MM.1S (cell line): Measurements from ENCODE around the gene SHC2.

ENCODE experiments used
- EZH2 ChIP-seq: fragments of 300-600 bp; sonication (generic); optimal IDR thresholded peaks from 2 replicates; pipeline ENCODE3; 2017; ENCODE audit warnings: low read depth, mild to moderate bottlenecking, antibody characterized with exemption, low read length, mixed read lengths
- EZH2phosphoT487 ChIP-seq: fragments of 300-600 bp; sonication (generic); IDR thresholded peaks from 2 replicates; pipeline ENCODE4 v1.6.1; 2018; ENCODE audit warnings: antibody characterized with exemption, low read length
- TF ChIP-seq, protein P1 (sequence below): fragments of 300-600 bp; sonication (generic); IDR thresholded peaks from 2 replicates; pipeline ENCODE4 v1.5.1; 2016; ENCODE audit warnings: antibody characterized with exemption, low read length, mixed read lengths

DNA sequence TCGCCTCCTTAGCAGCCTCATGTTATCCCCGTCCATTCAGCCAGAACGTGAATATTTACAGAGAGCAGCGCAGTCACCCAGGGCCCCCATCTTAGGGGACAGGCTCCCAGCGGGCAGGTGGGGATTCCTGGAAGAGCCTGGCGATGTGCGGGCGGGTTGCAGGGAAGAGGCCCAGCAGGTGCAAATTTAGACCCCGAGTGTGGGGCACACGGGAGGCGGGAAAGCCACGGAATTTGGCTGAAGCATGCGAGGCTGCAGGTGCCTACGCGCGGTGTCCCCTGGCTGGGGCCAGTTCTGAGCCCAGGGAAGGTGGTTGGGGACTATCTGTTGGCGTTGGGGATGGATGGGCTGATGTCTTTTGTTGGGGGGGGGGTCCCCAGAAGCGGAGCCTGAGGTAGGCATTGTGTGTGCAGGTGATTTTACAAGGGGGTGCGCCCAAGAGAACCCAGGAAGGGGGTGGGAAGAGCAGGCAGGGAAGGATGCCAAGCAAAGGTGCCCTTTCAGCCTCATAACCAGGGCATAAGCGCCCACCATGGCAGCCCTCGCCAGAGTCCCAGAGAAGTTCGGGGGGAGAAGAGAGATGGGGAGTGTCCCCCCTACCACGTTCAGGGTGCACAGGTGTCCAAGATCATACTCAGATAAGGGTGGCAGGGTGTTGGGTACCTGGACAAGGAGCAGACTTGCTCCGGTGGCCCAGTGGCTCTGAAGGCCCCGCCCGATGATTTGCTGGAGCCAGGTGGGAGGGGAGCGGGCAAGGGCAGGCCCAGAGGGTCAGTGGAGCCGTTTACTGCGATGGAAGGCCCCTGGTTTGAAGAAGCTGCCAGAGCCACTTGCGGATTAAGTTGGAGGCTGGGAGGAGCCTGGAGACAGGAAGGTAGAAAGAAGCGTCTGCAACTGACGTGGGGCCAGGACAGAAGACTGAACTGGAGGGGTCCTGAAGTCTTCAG, 47.6 kb upstream of the SHC2 start:
- TF ChIP-seq, protein P1, sequence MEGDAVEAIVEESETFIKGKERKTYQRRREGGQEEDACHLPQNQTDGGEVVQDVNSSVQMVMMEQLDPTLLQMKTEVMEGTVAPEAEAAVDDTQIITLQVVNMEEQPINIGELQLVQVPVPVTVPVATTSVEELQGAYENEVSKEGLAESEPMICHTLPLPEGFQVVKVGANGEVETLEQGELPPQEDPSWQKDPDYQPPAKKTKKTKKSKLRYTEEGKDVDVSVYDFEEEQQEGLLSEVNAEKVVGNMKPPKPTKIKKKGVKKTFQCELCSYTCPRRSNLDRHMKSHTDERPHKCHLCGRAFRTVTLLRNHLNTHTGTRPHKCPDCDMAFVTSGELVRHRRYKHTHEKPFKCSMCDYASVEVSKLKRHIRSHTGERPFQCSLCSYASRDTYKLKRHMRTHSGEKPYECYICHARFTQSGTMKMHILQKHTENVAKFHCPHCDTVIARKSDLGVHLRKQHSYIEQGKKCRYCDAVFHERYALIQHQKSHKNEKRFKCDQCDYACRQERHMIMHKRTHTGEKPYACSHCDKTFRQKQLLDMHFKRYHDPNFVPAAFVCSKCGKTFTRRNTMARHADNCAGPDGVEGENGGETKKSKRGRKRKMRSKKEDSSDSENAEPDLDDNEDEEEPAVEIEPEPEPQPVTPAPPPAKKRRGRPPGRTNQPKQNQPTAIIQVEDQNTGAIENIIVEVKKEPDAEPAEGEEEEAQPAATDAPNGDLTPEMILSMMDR = no peak
- no peak for TF ChIP-seq EZH2
- no peak for TF ChIP-seq EZH2phosphoT487
